ENCODE data around the gene HMGA1.

The HMGA1 gene

DNA sequence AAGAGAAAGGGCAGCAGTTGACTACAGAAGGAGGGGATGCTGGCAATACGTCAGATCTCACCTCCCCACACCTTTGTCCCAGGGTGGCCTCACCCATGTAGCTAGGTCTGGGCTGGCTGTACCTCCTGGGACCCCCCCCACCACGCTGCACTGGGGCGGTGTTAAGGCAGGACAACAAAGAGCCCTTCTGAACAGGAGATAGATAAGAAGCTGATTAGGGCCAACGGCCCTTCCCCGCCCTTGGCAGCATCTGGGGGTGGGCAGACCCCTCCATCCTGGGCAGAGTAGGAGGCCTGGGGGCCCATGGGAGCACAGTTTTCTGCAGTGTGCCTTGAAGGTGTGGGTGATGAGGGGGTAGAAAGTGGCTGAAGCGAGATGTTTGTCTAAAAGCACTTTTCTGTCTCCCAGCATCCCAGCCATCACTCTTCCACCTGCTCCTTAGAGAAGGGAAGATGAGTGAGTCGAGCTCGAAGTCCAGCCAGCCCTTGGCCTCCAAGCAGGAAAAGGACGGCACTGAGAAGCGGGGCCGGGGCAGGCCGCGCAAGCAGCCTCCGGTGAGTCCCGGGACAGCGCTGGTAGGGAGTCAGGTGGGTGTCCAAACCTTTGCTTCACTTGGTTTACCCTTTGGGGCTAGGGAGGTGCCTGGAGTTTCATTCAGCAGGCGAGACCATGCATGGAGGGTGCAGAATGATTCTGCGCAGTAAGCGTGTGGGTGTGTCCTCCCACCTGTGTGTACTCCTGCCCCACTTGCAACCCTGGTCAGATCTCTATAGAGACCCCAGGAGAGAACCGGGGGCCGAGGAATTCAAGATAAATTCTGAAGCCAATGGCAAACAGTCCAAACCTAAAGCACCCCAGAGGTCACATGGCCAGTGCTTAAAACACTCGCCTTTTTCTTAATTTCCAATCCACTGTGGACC lies 3.9 kb downstream of the HMGA1 start:
- no peak overlapping the region for H2BK120ac ChIP-seq (ENCODE audit: insufficient read depth, low read length, poor library complexity)
- peaks cover 17% of the 10 kb centered on the region for H3K79me2 ChIP-seq (ENCODE audit: control insufficient read depth, insufficient read depth, low read length, poor library complexity)
- no peak overlapping the region for H4K12ac ChIP-seq (ENCODE audit: low read depth, low read length)
- no peak overlapping the region for H2AFZ ChIP-seq (ENCODE audit: insufficient read depth, low read length, poor library complexity)
- no peak overlapping the region for H3K23ac ChIP-seq (ENCODE audit: low read length)
- H2BK12ac ChIP-seq (ENCODE audit: low read length) = no peak overlapping the region
- no peaks in the 10 kb centered on the region for H3K27me3 ChIP-seq (ENCODE audit: insufficient read depth, low read length)
- no CpG with 5 or more reads among the region's 22 CpGs for WGBS (ENCODE audit: extremely low coverage, insufficient coverage, insufficient read length)
- peak overlapping the region; percentile 24 for H3K4ac ChIP-seq (ENCODE audit: low read depth, low read length)
- peaks cover 17 to 37% of the 10 kb centered on the region in 2 experiments for H3K4me1 ChIP-seq (ENCODE audit: control insufficient read depth in 1 of 2, insufficient read depth in 2 of 2, low read length in 2 of 2)
- H4K8ac ChIP-seq (ENCODE audit: low read depth, low read length) = no peak overlapping the region
- no peak overlapping the region for H3K4me3 ChIP-seq (ENCODE audit: low read depth, low read length)
- no peak overlapping the region for H2AK5ac ChIP-seq (ENCODE audit: low read length)
- no peak overlapping the region for H2BK5ac ChIP-seq (ENCODE audit: low read depth, low read length, poor library complexity)
- H3K36me3 ChIP-seq (ENCODE audit: control insufficient read depth in 1 of 2, insufficient read depth in 2 of 2, low read length in 2 of 2) = peaks cover 45 to 52% of the 10 kb centered on the region in 2 experiments
- no peak overlapping the region for H3K14ac ChIP-seq (ENCODE audit: low read length)
- H3K27ac ChIP-seq (ENCODE audit: low read depth, low read length) = no peak overlapping the region
- no peak overlapping the region for H4K91ac ChIP-seq (ENCODE audit: low read depth, low read length)
- no peak overlapping the region for H3K4me2 ChIP-seq (ENCODE audit: low read length)
- H3K18ac ChIP-seq (ENCODE audit: low read length) = no peak overlapping the region
- no peak for DNase-seq
- H3K79me1 ChIP-seq (ENCODE audit: low read length) = peaks cover 28% of the 10 kb centered on the region
- no peak overlapping the region for H3K9ac ChIP-seq (ENCODE audit: low read length)
- no peaks in the 10 kb centered on the region for H3K9me3 ChIP-seq (ENCODE audit: insufficient read depth, low read depth, low read length)

DNA sequence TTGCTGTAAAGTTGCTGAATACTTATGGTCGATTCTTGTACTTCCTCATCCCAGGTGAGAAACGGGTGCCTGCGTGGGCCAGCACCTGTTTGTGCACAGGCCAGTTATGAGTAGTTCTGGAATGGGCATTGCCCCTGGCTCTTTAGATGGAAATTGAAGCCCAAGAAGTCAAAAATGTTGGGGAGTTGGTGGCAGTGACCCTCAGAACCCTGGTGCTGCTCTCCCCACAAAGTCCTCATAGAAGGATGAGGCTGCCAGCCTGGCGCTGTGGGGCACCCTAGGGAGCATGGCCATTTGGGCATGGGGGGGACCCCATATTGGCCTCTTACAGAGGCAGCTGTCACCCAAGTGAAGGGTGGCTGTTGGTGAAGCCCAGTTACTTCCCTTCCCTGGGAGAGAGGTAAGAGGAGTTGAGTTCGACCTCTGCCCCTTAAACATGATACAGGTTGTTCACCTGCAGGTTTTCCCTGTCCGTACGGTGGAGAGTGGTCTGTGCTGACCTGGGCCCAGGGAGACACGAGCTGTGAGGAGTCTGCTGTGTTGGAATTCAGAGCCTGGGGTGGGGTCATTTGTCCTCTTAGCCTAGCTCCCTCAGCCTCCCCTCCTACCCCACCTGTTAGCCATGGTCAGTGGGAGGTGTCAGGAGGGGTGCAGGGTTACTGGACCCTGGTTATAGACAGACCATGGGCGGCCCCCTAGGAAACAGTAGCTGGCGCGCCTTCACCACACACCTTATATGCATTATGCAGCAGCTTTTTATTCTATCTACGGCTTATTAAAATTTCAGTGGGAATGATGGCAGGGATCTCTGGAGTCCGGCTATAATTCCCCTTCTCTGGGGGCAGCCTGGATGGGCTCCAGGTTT lies 4.9 kb downstream of the HMGA1 start:
- WGBS (ENCODE audit: extremely low coverage, insufficient coverage, insufficient read length) = no CpG with 5 or more reads among the region's 13 CpGs
- Histone ChIP-seq H2BK12ac (ENCODE audit: low read length) (no peak overlapping the region), H3K27me3 (ENCODE audit: insufficient read depth, low read length) (no peaks in the 10 kb centered on the region)

DNA sequence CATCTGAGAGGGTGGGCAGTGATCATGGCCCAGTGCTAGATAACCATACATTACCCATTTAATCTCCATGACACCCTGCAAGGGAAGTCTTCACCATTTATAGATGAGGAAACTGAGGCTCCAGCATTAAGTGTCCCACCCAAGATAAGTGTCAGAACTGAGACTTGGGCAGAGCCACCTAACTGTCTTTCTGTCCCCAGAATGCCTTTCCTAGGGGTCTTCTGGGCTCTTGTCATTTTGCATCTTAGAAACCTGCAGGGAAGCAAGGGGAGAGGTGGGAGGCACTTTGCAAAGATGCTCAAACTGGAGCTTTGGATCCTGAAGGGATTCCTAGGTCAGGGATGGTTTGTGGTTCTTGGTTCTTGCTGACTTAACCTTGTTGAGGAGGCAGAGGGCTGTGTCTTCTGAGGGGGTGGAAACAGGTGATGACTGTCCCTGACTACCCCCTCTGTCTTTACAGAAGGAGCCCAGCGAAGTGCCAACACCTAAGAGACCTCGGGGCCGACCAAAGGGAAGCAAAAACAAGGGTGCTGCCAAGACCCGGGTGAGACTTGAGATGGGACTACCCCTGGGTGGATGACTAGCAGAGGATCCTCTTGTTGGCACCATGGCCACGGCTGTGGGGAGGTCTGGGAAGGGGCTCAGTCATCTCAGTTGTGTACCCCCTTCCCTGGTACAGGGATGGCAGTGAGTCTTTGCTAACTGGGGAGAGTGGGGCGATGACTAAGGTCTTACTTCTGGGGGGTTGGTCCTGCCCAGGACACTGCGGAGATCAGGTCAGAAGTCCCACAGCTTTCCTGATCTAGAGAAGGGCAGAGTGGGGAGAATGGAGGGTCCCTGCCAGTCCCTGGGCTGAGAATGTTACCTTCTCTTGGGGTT lies 5.8 kb downstream of the HMGA1 start:
- no peak overlapping the region for H4K91ac ChIP-seq (ENCODE audit: low read depth, low read length)

More for the DNA sequence above, 4.9 kb downstream of the HMGA1 start:
- H3K9ac ChIP-seq (ENCODE audit: low read length) = peak overlapping the region; percentile 67
- no peak overlapping the region for H2BK5ac ChIP-seq (ENCODE audit: low read depth, low read length, poor library complexity)
- DNase-seq = no peak
- H4K12ac ChIP-seq (ENCODE audit: low read depth, low read length) = no peak overlapping the region
- no peak overlapping the region for H3K27ac ChIP-seq (ENCODE audit: low read depth, low read length)
- no peak overlapping the region for H3K4ac ChIP-seq (ENCODE audit: low read depth, low read length)
- H3K79me1 ChIP-seq (ENCODE audit: low read length) = peaks cover 18% of the 10 kb centered on the region
- H3K18ac ChIP-seq (ENCODE audit: low read length) = no peak overlapping the region
- H3K36me3 ChIP-seq (ENCODE audit: control insufficient read depth in 1 of 2, insufficient read depth in 2 of 2, low read length in 2 of 2) = peaks cover 45 to 52% of the 10 kb centered on the region in 2 experiments
- H3K14ac ChIP-seq (ENCODE audit: low read length) = no peak overlapping the region
- H2AK5ac ChIP-seq (ENCODE audit: low read length) = no peak overlapping the region
- H3K9me3 ChIP-seq (ENCODE audit: insufficient read depth, low read depth, low read length) = no peaks in the 10 kb centered on the region
- no peak overlapping the region for H2AFZ ChIP-seq (ENCODE audit: insufficient read depth, low read length, poor library complexity)
- no peak overlapping the region for H2BK120ac ChIP-seq (ENCODE audit: insufficient read depth, low read length, poor library complexity)
- peaks cover 15% of the 10 kb centered on the region for H3K79me2 ChIP-seq (ENCODE audit: control insufficient read depth, insufficient read depth, low read length, poor library complexity)
- H3K4me3 ChIP-seq (ENCODE audit: low read depth, low read length) = no peak overlapping the region
- H3K23ac ChIP-seq (ENCODE audit: low read length) = no peak overlapping the region
- H3K4me1 ChIP-seq (ENCODE audit: control insufficient read depth in 1 of 2, insufficient read depth in 2 of 2, low read length in 2 of 2) = peaks cover 15 to 32% of the 10 kb centered on the region in 2 experiments
- no peak overlapping the region for H4K91ac ChIP-seq (ENCODE audit: low read depth, low read length)
- no peak overlapping the region for H3K4me2 ChIP-seq (ENCODE audit: low read length)
- no peak overlapping the region for H4K8ac ChIP-seq (ENCODE audit: low read depth, low read length)

More for the DNA sequence above, 5.8 kb downstream of the HMGA1 start:
- no peak for DNase-seq
- H3K4me1 ChIP-seq (ENCODE audit: control insufficient read depth in 1 of 2, insufficient read depth in 2 of 2, low read length in 2 of 2) = peaks cover 15 to 32% of the 10 kb centered on the region in 2 experiments
- H2AK5ac ChIP-seq (ENCODE audit: low read length) = no peak overlapping the region
- no peak overlapping the region for H4K8ac ChIP-seq (ENCODE audit: low read depth, low read length)
- H3K23ac ChIP-seq (ENCODE audit: low read length) = no peak overlapping the region
- H3K9ac ChIP-seq (ENCODE audit: low read length) = no peak overlapping the region
- peaks cover 15% of the 10 kb centered on the region for H3K79me1 ChIP-seq (ENCODE audit: low read length)
- H3K4me2 ChIP-seq (ENCODE audit: low read length) = no peak overlapping the region
- no peaks in the 10 kb centered on the region for H3K27me3 ChIP-seq (ENCODE audit: insufficient read depth, low read length)
- no peak overlapping the region for H3K4ac ChIP-seq (ENCODE audit: low read depth, low read length)
- no peak overlapping the region for H3K4me3 ChIP-seq (ENCODE audit: low read depth, low read length)
- H2BK5ac ChIP-seq (ENCODE audit: low read depth, low read length, poor library complexity) = no peak overlapping the region
- no peak overlapping the region for H3K27ac ChIP-seq (ENCODE audit: low read depth, low read length)
- H2AFZ ChIP-seq (ENCODE audit: insufficient read depth, low read length, poor library complexity) = no peak overlapping the region
- no peak overlapping the region for H2BK12ac ChIP-seq (ENCODE audit: low read length)
- H3K14ac ChIP-seq (ENCODE audit: low read length) = no peak overlapping the region
- H3K18ac ChIP-seq (ENCODE audit: low read length) = no peak overlapping the region
- no peaks in the 10 kb centered on the region for H3K9me3 ChIP-seq (ENCODE audit: insufficient read depth, low read depth, low read length)
- no peak overlapping the region for H2BK120ac ChIP-seq (ENCODE audit: insufficient read depth, low read length, poor library complexity)
- H4K12ac ChIP-seq (ENCODE audit: low read depth, low read length) = no peak overlapping the region
- peaks cover 12% of the 10 kb centered on the region for H3K79me2 ChIP-seq (ENCODE audit: control insufficient read depth, insufficient read depth, low read length, poor library complexity)
- peaks cover 45 to 52% of the 10 kb centered on the region in 2 experiments for H3K36me3 ChIP-seq (ENCODE audit: control insufficient read depth in 1 of 2, insufficient read depth in 2 of 2, low read length in 2 of 2)
- WGBS (ENCODE audit: extremely low coverage, insufficient coverage, insufficient read length) = no CpG with 5 or more reads among the region's 7 CpGs
